Neural cell (in vitro differentiated cells): ENCODE results near the gene SIGLEC10.

Experiments used
- EP300 ChIP-seq: fragments of 450-650 bp; conservative IDR thresholded peaks from 2 replicates; pipeline ENCODE4 v1.6.1; 2014; ENCODE audit warnings: antibody characterized with exemption, mild to moderate bottlenecking, moderate library complexity; ENCODE audit not compliant: poor library complexity, severe bottlenecking
- EZH2 ChIP-seq: fragments of 200-600, 300-800 bp; shearing (Covaris generic), sonication (generic); IDR thresholded peaks from 2 replicates; pipeline ENCODE4 v1.6.1; 2014; ENCODE audit warnings: antibody characterized with exemption, low read length, borderline replicate concordance, mild to moderate bottlenecking; ENCODE audit not compliant: insufficient read depth, poor library complexity, severe bottlenecking
- MXI1 ChIP-seq: fragments of 450-650 bp; conservative IDR thresholded peaks from 2 replicates; pipeline ENCODE4 v1.6.1; 2014; ENCODE audit warnings: antibody characterized with exemption, mild to moderate bottlenecking; ENCODE audit not compliant: poor library complexity, severe bottlenecking
- RAD21 ChIP-seq: fragments of 450-650 bp; conservative IDR thresholded peaks from 2 replicates; pipeline ENCODE4 v1.6.1; 2014; ENCODE audit warnings: antibody characterized with exemption, mild to moderate bottlenecking, moderate library complexity
- SMC3 ChIP-seq: fragments of 450-650 bp; conservative IDR thresholded peaks from 2 replicates; pipeline ENCODE4 v1.6.1; 2014; ENCODE audit warnings: antibody characterized with exemption, mild to moderate bottlenecking, moderate library complexity; ENCODE audit not compliant: poor library complexity
- TF ChIP-seq, protein P1 (sequence below): IDR thresholded peaks from 2 replicates; pipeline ENCODE4 v1.6.1; 2012; ENCODE audit warnings: borderline replicate concordance
- TF ChIP-seq, protein P2 (sequence below): fragments of 450-650 bp; IDR thresholded peaks from 2 replicates; pipeline ENCODE4 v1.5.1; 2014; ENCODE audit warnings: antibody characterized with exemption, mild to moderate bottlenecking, moderate library complexity; ENCODE audit not compliant: poor library complexity, severe bottlenecking

GRCh38 chr19:51402117-51402516 is 15.3 kb downstream of the SIGLEC10 start:
- TF ChIP-seq, protein P1, sequence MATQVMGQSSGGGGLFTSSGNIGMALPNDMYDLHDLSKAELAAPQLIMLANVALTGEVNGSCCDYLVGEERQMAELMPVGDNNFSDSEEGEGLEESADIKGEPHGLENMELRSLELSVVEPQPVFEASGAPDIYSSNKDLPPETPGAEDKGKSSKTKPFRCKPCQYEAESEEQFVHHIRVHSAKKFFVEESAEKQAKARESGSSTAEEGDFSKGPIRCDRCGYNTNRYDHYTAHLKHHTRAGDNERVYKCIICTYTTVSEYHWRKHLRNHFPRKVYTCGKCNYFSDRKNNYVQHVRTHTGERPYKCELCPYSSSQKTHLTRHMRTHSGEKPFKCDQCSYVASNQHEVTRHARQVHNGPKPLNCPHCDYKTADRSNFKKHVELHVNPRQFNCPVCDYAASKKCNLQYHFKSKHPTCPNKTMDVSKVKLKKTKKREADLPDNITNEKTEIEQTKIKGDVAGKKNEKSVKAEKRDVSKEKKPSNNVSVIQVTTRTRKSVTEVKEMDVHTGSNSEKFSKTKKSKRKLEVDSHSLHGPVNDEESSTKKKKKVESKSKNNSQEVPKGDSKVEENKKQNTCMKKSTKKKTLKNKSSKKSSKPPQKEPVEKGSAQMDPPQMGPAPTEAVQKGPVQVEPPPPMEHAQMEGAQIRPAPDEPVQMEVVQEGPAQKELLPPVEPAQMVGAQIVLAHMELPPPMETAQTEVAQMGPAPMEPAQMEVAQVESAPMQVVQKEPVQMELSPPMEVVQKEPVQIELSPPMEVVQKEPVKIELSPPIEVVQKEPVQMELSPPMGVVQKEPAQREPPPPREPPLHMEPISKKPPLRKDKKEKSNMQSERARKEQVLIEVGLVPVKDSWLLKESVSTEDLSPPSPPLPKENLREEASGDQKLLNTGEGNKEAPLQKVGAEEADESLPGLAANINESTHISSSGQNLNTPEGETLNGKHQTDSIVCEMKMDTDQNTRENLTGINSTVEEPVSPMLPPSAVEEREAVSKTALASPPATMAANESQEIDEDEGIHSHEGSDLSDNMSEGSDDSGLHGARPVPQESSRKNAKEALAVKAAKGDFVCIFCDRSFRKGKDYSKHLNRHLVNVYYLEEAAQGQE = no peak
- TF ChIP-seq RAD21 (no peak), EP300 (no peak), SMC3 (no peak), EZH2 (no peak), MXI1 (no peak)
- TF ChIP-seq, protein P2, sequence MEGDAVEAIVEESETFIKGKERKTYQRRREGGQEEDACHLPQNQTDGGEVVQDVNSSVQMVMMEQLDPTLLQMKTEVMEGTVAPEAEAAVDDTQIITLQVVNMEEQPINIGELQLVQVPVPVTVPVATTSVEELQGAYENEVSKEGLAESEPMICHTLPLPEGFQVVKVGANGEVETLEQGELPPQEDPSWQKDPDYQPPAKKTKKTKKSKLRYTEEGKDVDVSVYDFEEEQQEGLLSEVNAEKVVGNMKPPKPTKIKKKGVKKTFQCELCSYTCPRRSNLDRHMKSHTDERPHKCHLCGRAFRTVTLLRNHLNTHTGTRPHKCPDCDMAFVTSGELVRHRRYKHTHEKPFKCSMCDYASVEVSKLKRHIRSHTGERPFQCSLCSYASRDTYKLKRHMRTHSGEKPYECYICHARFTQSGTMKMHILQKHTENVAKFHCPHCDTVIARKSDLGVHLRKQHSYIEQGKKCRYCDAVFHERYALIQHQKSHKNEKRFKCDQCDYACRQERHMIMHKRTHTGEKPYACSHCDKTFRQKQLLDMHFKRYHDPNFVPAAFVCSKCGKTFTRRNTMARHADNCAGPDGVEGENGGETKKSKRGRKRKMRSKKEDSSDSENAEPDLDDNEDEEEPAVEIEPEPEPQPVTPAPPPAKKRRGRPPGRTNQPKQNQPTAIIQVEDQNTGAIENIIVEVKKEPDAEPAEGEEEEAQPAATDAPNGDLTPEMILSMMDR = no peak
